ENCODE data around the gene LILRB5. TPM values are rescaled to one million over a fixed set of nuclear protein-coding genes. Genes with fewer than 3 reads are reported as not detected.

The LILRB5 gene
- total RNA-seq, 4 donors from 2014 or later = 6.1 to 17.6 (median 9.7) TPM

DNA sequence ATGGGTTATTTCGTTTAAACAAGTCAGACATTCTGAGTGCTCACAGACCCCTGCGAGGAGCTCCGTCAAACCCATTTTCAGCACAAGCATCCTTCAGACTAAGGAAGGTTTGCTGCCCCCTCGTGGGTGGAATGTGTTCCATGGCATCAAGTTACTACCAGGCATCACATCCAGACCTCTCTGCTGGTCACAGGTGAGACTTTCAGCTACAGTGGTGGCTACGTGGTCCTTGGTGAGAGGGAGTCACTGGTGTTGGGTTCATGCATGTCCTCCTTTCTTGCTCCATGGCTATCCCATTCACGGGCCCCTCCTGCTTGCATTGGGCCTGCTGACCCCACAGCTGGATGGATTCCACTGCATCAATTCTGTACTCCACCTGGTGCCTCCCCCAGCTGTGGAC is 9.1 kb upstream of the LILRB5 start:
- no peak overlapping the region for H3K4me3 ChIP-seq
- peak; percentile 76 to 92 (median 78) for DNase-seq

DNA sequence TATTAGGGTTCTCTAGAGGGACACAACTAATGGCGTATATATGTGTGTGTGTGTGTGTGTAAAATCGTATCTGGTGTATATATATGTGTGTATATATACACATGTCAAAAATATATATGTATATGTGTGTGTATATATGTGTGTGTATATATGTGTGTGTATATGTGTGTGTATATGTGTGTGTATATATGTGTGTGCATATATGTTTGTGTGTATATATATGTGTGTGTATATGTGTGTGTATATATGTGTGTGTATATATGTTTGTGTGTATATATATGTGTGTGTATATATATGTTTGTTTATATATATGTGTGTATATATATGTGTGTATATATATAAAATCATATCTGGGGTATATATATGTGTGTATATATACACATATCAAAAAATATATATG is 5.4 kb upstream of the LILRB5 start:
- no peak for TF ChIP-seq CTCF (IDR thresholded peaks at IDR 0.05)
- no peak for TF ChIP-seq POLR2A (IDR thresholded peaks at IDR 0.05)
- Histone ChIP-seq H3K27ac (no peak overlapping the region), H3K27me3 (no peaks in the 10 kb centered on the region), H3K4me3 (no peak overlapping the region), H3K9me3 (no peaks in the 10 kb centered on the region), H3K36me3 (no peaks in the 10 kb centered on the region), H3K4me1 (no peaks in the 10 kb centered on the region)
- no peak for DNase-seq

More for the DNA sequence above, 9.1 kb upstream of the LILRB5 start:
- Histone ChIP-seq H3K27me3 (no peaks in the 10 kb centered on the region), H3K36me3 (no peaks in the 10 kb centered on the region), H3K4me1 (no peaks in the 10 kb centered on the region), H3K27ac (no peak overlapping the region), H3K9me3 (no peaks in the 10 kb centered on the region)
- TF ChIP-seq POLR2A (IDR thresholded peaks at IDR 0.05) = no peak
- peak in 5 of 6 experiments; percentile 38 to 67 (median 58) for TF ChIP-seq CTCF (IDR thresholded peaks at IDR 0.05)

DNA sequence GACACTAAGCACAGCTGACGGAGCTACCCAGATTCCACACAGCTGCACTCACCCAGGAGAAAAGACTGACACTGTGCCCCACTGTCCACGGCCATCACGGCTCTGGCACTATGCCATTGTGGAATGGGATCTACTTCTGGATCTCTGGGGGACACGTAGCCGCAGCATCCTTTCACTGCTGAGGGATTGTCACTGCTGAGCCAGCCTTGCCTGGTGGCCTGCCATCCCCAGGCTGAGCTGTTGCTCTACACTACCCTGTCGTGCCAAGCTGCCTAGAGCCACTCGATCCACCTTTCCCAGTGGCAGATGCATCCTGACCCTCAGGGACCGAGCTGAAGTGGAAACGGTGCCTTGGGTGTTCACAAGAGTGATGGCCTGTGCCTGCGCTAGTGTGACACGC is 5.0 kb upstream of the LILRB5 start:
- Histone ChIP-seq H3K4me1 (no peaks in the 10 kb centered on the region), H3K9me3 (no peaks in the 10 kb centered on the region), H3K27me3 (no peaks in the 10 kb centered on the region), H3K27ac (no peak overlapping the region), H3K4me3 (no peak overlapping the region), H3K36me3 (no peaks in the 10 kb centered on the region)
- peak in 1 of 3 donors; percentile 37 for DNase-seq
- TF ChIP-seq CTCF (IDR thresholded peaks at IDR 0.05) (no peak), POLR2A (IDR thresholded peaks at IDR 0.05) (no peak)

GRCh38 chr19:54256250-54257115 is 590 bp downstream of the LILRB5 start:
- DNase-seq = peak in 1 of 3 donors; percentile 34
- H3K4me3 ChIP-seq = peak overlapping the region in 1 of 4 donors; percentile 15
- TF ChIP-seq CTCF (IDR thresholded peaks at IDR 0.05) (no peak), POLR2A (IDR thresholded peaks at IDR 0.05) (no peak)
- no peaks in the 10 kb centered on the region for H3K27me3 ChIP-seq
- no peaks in the 10 kb centered on the region for H3K4me1 ChIP-seq
- H3K36me3 ChIP-seq = no peaks in the 10 kb centered on the region
- no peak overlapping the region for H3K27ac ChIP-seq
- no peaks in the 10 kb centered on the region for H3K9me3 ChIP-seq

DNA sequence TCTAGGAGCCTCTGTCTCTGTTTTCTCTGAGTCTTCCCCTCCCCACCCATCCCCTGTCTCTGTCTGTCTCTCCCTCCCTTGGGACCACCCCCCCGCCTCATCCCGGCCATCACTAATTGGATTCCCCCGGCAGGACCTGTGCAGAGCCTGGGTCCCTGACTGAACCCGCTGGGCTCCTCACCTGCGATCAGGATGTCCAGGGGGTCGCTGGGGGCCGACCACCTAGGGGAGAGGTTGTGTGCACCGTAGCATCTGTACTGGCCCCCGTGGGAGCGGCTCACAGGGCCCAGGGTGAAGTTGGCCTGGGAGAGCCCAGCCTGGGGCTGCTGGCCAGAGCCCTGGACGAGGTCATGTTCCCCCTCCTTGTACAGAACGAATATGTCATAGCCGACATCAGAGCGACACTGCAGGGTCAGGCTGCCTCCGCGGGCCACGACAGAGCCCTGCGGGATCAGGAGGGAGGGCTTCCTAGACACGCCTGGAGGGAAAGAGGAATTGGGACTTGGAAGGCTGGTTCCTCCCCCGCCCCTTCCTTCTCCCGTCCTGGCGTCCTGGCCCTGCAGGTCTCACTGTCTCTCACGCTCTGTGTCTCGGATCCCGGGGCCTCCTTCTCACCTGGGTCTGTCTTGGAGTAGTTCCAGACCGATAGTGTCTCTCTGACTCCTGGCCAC is 1.8 kb downstream of the LILRB5 start:
- TF ChIP-seq POLR2A (IDR thresholded peaks at IDR 0.05) (no peak), CTCF (IDR thresholded peaks at IDR 0.05) (no peak)
- H3K27ac ChIP-seq = no peak overlapping the region
- no peaks in the 10 kb centered on the region for H3K9me3 ChIP-seq
- H3K4me1 ChIP-seq = no peaks in the 10 kb centered on the region
- no peaks in the 10 kb centered on the region for H3K36me3 ChIP-seq
- peak in 1 of 3 donors; percentile 45 for DNase-seq
- H3K4me3 ChIP-seq = no peak overlapping the region
- H3K27me3 ChIP-seq = no peaks in the 10 kb centered on the region
